Hypothalamus (tissue), 51 donors: ENCODE data around the gene MYO3A.

Experiments
- DNase-seq, 51 donors: peaks; one replicate each; lab custom pipeline; 2025; lab: John Stamatoyannopoulos, UW

The MYO3A gene

GRCh38 chr10:26211781-26212444 lies 277.9 kb downstream of the MYO3A start:
- no peak for DNase-seq

- no peak for DNase-seq
Measured at GRCh38 chr10:26212511-26212910, 278.5 kb downstream of the MYO3A start.

- no peak for DNase-seq
Measured at GRCh38 chr10:26213157-26213800, 279.2 kb downstream of the MYO3A start.

DNA sequence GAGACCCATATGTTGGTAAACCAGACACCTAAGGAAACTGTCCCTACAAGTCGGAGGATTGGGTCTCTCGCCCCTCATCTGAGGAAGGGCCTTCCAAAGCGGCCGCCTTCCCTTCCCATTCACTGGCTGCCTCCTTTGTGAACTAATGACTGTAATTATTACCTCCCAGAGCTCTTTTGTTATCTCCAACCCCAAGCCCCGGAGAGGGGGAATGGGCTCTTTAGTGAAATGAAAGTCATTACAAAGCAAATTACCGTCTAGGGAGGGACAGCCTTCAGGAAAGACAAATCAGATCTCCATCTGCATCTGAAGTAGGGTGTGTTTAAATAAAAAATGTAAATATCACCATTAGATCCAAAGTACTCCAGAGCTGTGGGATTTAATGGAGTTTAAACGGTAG lies 280.0 kb downstream of the MYO3A start:
- no peak for DNase-seq

GRCh38 chr10:26214551-26215395 lies 280.7 kb downstream of the MYO3A start:
- DNase-seq, result no peak

DNA sequence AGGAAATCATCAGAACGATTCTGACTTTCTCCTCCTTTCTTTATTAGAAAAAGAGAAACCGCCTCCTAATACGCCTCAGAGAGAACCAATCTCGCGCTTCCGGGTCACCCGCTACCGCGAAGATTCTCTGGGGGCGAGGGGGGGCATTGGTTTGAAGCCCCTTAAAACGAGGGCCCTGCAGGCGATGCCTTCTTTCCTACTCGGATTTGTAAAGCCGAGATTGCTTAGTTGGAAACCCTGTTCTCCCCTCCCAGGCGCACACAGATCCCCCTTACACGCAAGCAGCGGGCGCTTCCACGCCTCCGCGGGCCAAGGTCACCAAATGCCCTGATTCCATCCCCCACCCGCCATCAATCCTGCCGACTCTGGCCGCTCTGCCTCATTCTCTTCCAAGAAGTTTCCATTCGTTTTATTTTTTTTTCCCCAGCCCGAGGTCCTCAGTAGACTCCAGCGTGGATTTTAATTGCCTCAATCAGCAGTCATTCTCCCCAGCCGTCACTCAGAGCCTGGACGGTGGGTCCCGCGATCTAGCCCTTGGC lies 281.4 kb downstream of the MYO3A start:
- peak in 1 of 51 donors; percentile 47 for DNase-seq

- peak in 14 of 51 donors; percentile 3 to 78 (median 24) for DNase-seq
Measured at GRCh38 chr10:26215935-26216584, 282.0 kb downstream of the MYO3A start.

DNA sequence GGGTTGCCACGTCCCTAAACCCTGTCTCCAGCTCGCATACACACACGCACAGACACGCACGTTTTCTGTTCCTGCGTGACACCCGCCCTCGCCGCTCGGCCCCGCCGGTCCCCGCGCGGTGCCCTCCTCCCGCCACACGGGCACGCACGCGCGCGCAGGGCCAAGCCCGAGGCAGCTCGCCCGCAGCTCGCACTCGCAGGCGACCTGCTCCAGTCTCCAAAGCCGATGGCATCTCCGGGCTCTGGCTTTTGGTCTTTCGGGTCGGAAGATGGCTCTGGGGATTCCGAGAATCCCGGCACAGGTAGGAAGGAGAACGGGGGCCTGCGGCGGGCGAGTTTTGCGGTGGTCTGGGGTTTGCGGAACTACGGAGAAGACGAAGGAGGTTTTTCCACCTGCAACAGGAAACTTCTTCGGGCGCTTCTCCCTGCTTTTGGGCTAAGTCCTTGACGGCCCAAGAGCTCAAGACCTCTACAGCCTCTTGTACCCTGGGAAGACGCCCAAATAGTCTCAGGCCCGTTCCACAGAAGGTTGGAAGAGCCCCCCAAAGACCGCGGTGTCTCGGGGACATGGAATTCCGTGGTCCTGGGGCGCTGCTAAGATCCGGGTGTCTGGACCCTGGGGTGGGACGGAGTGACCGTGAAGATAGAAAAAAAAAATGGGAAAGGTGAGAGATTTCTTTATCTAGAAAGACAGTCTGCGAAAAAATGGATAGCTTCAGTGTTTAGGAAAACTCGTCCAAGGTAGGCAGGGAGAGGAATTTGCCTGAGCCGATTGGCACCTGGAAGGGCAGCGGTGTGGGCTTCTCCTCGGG lies 282.8 kb downstream of the MYO3A start, which contains the start of gene GAD2:
TSS of gene GAD2 (plus strand) at position 190 of the 811 bp plus-strand sequence. CDS start at position 226, 36 bp downstream.
- peak in 2 of 51 donors; percentile 15 to 63 for DNase-seq

DNA sequence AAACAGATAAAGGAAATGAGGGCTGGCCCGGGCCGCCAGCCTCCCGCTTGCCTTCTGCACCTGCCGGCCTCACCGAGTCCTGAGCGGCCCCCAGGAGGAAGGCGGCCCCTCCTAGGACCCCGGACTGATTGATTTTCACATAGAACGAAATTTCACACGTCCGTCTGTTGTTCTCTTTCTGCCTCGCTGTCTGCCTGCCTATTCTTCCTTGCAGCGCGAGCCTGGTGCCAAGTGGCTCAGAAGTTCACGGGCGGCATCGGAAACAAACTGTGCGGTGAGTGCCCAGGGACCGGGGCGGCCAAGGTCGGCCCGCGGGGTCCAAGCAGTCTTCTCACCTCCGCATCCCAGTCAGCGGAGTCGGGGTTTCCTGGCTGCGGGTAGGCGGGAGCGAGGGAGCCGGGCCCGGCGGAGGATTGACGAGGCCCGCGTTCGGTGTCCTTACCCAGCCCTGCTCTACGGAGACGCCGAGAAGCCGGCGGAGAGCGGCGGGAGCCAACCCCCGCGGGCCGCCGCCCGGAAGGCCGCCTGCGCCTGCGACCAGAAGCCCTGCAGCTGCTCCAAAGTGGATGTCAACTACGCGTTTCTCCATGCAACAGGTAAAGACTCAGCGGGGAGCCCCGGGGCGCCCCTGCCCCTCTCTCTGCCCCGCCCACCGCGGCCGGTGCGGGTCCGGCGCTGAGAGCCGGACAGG lies 283.5 kb downstream of the MYO3A start:
- DNase-seq, result no peak

- peak in 1 of 51 donors; percentile 31 for DNase-seq
Measured at GRCh38 chr10:26219676-26220075, 285.6 kb downstream of the MYO3A start.

DNA sequence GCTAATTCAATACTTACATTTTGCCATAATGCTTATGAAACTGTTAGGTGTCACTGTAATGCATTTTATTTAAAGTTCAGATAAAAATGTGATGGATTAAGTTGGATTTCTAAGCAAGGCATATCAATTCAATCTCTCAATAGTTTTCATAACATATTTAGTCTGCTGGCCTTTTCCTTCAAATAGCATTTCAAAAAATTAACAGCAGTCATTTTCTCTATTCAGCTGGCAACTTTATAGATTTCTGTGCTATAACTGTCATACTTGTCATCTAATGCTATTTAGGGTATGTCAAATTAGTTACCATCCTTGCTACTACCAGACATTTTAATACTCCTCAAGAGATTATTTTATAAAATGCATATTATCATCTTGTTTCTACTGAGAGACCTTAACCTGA lies 286.9 kb downstream of the MYO3A start:
- no peak for DNase-seq

DNA sequence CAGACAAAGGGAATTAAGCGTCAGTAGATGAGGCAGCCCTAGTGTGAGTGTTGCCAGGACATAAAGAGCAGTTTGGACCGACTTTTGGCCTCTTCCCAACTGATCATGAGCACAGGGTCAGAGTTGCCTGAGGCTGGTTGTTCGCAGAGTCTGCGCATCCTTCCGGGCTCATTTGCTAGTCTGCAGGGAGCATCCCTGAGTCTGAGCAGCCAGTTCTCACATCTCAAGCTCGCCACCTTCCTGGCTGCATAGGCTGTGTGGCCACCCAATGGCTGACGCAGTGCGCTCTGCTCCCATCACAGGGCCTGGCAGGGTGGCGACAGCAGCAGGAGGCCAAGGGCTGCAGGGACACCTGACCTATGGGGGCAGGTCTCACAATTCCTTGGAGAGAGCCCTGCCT lies 287.5 kb downstream of the MYO3A start:
- peak in 2 of 51 donors; percentile 5 to 51 for DNase-seq

DNA sequence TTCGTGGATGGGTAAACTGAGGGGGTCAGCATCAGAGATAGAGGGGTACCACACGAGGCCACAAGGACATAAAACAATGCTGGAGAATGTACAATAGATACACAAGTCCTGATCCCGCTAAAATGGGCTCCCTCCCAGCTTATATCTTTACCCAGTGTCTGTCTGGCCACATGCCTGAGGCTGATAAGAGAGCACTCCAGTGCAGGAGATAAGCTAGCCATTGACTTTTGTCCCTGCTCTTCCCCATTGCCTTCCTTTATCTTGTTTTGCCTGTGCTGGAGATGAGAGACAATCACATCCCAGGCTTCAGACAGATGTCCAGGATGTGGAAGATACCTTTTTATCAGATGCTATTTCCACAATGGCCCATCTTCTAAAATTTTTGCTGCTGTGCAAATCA lies 288.5 kb downstream of the MYO3A start:
- DNase-seq, result no peak

DNA sequence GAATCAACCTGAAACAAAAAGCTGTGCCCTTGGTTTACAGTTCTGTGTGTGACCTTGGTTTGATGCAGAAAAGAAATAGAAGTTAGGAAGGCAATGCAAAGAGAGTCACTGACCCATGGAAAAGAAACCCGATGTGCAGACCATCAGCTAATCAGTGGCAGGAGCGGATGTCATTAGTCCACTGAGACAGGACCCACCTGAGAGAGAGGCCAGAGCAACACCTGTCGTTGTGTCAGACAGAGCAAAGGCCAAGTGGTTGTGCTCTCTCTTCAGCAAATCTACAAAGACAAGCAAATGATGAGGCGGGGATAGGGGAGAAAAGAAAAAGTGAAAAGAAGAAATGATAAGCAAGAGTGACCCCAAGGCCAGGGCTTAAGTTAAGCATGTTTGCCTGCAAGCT lies 291.3 kb downstream of the MYO3A start:
- no peak for DNase-seq

- DNase-seq, result no peak
Measured at GRCh38 chr10:26227786-26228185, 293.8 kb downstream of the MYO3A start.

DNA sequence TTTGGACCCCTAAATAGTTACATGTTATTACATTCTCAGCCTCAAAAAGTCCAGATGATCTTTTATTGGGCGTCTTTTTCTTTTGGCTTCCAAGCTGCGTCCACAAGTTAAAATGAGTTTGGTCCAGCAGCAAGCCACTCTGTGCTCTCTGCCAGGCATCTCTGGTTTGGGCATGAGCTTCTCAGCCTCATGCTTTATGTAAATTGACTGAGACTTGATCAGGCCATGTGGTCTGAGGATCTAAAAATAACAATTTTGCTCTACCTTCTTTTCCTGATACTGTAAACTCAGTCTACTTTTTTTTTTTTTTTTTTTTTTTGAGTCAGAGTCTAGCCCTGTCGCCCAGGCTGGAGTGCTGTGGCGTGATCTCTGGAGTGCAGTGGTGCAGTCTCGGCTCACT lies 298.1 kb downstream of the MYO3A start:
- no peak for DNase-seq

DNA sequence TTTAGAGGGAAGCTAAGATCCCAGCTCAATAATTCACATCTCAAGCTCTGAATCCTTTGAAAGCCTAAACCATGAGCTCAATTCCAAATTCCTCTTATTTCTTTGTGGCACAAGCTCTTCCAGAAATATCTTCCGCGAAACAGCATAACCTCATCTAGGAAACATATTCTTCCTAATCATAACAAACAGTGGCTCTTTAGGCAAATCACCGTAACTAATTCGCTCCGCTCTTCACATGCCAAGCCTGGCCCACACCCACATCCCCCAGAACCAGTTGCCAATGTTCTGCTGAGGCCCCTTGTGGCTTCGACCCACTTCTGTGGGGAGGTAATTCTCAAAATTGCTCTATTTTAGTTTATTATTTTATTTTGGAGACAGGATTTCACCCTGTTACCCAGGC lies 301.7 kb downstream of the MYO3A start:
- no peak for DNase-seq

DNA sequence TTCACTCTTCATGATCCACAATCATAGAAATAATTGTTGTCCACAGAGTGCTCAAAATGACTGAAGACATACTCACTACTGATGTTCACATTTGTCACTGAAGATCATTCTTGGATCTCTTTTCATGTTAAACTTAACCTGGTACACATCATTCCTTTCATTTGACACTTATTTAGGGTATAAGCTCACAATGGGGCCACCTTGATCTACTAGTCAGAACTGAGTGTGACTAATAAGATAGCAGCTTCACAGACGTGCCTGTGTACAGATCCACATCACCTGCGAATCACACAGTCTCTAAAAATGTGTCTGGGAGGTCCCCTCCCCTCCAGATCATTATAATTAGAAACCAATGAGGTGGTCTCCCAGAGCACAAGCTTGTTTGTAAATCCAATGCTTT lies 304.3 kb downstream of the MYO3A start:
- DNase-seq, result no peak

DNA sequence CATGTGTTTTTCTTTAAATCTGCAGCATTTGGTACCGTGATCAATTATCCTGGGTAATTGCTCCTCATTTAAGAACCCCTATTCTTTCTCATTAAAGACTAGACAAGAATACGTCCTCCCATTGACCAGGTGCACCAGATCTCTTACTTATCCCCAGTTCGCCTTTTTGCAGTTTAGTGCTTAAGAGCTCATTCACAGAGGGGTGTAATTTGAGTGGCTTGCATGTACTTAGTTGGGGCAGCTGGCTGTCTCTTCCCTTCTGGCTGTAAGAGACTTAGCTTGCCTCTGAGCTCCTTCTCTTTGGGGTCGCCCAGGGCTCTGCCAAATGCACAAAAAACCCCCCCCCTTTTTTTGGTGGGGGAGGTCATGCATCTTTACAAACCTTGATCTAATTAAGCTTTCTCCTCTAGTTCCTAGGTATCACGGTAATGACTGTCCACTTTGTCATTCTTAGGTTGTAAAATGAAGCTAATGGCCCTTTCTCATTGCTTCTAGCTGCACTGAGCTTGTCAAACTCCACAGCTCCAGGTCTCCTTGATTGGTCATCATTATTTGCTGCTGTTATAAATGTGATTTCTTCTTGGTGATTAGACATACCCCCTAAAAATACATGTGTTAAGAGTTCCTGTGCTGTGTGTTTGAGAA lies 308.8 kb downstream of the MYO3A start:
- DNase-seq, result no peak
